Endothelial cell of umbilical vein (primary cell): ENCODE measurements around the gene GNAQ.

Source experiments
- EZH2 ChIP-seq: IDR thresholded peaks from 2 replicates; pipeline ENCODE4 v1.6.1; 2012; ENCODE audit warnings: borderline replicate concordance, low read depth, mild to moderate bottlenecking, moderate library complexity, low read length, inconsistent platforms; ENCODE audit not compliant: severe bottlenecking
- POLR2AphosphoS5 ChIP-seq: IDR thresholded peaks from 2 replicates; pipeline ENCODE4 v1.6.1; 2012; ENCODE audit warnings: low read depth, mild to moderate bottlenecking, control low read depth, low read length, moderate library complexity; ENCODE audit not compliant: insufficient read depth

GRCh38 chr9:77883133-77883532, 148.5 kb downstream of the GNAQ start:
- TF ChIP-seq POLR2AphosphoS5: no peak
- TF ChIP-seq EZH2: no peak
